Posterior vena cava (tissue), 2 donors: Measurements from ENCODE around the gene LAMTOR3. TPM values are rescaled to one million over a fixed set of nuclear protein-coding genes. Genes with fewer than 3 reads are reported as not detected.

Experiments
- DNase-seq: peaks from one replicate; pipeline ENCODE4 v3.0.0-alpha.2; 2020; ENCODE audit warnings: low spot score
- intact Hi-C, 2 donors: fragments of 100-400 bp; cut with DNase I; formaldehyde crosslinking; loops; one replicate each; pipeline versions ENCODE4 v1.14.1 to v1.14.2; 2022 to 2023
- total RNA-seq, 2 donors: library from RNA; stranded (reverse); fragmentation: NEBNext Ultra II Directional; extraction: Animal tissue kit (Norgen Biotek cat#: 25700); gene quantifications; one replicate each; pipeline ENCODE4 v1.2.1, GENCODE V29; 2021
- donor health status: DM: yes; HTN: yes; CAD: no.
- donor health status: DM: yes; HTN: yes; CAD: no.

Gene LAMTOR3
- total RNA-seq, 2 donors from 2014 or later: 26.1 to 30.6 TPM

DNA sequence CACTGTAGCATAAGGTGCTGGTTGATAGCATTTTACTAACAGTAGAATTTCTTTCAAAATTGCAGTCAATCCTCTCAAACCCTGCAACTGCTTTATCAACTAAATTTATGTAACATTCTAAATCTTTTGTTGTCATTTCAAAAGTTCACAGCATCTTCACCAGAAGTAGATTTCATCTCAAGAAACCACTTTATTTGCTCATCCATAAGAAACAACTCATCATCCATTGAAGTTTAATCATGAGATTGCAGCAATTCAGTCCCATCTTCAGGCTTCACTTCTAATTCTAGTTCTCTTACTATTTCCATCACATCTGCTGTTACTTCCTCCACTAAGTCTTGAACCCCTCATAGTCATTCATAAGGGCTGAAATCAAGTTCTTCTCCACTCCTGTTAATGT, 21.7 kb downstream of the LAMTOR3 start:
- intact Hi-C loops: no loop called here
- no peak for DNase-seq

DNA sequence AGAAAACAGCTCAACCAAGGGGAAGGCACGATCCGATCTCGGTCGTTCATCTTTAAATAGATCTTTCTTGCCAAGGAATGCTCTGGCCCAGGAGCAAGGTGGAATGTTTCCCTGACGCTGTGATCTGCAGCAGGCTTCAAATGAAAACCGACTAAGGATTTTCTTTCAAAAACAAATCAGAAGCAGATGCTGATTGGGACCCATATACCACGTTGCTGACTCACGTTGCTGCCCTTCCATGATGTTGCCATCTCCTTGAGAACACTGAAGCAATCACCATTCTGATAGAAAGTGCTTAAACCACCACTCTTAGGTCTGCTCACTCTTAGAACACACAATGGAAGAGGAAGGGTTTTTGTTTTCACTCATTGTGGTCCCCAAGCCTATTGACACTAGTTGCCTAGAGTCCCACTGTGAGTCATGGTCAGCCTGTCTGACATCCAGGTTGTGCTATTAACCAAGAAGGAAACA, 26.1 kb downstream of the LAMTOR3 start:
- DNase-seq: no peak
- intact Hi-C loops: no loop called here

DNA sequence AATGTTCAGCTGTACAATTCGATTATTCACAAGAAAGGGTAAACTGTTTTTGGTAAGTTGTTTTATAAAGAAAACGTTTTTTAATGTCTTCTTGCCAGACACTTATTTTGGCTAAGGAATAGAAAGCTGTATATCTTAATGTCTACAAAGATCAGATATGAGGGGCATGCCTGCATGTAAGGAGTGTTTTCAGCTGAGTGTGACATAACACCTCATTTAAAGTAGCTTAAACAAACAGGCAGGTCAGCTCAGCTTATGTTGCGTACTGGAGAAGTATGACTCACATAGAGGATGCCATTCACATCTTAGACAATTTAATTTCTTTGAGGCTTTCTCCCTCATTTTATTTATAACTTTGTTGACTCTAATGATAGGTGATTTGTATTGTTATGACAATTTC, 30.4 kb downstream of the LAMTOR3 start:
- intact Hi-C loops: no loop called here
- no peak for DNase-seq

DNA sequence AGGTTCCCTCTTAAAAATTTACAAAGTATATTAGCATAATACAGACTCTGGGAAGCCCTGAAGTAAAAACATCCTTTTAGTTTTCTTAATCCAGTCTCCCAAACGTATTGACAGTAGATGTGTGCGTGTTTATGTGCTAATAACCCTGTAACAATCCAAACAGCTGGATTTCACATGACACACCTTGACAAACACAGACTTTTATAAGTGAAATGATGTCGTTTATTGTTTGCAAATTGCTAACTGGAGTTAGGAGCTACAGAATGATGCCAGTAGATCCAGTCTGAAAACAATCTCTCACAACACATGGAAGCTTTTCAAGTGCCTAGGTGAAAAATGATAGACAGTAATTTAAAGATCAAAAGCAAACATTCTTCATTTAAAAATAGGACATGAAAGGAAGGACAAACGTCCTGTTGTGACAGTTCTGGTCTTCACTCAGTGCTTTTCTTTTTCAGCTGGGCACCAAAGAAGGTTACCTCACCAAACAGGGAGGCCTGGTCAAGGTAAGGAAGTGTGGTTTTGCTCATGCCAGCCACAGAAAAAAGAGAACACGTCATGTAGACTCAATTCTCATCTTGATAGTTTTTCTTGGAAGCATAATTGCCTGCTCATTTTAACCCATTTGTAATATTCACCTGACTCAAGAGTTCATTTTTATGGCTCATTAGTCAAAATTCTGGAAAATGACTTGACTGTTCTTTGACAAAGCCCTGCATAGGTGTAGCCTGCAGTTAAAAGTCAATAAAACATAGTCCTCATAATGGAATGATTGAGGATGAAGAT, 32.9 kb downstream of the LAMTOR3 start:
- intact Hi-C loops: no loop called here
- DNase-seq: no peak

DNA sequence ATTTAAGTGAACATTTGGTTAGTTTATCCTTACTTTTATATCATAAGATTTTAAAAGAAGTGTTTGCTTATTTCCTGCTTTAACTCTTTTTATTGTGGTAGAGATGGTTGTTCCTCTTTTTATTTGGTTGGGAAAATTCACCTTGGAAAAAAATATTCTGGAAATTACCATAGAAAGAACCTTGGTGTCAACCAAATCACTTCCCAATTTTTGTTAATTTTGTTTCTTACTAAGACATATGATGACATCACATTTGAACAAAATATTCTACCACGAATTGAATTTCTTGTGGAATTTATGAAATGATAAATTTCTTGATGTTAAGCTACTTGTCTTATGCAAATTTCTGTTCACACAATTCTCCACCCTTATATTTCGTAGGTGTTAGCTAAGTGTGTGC, 33.7 kb downstream of the LAMTOR3 start:
- intact Hi-C loops: no loop called here
- no peak for DNase-seq

DNA sequence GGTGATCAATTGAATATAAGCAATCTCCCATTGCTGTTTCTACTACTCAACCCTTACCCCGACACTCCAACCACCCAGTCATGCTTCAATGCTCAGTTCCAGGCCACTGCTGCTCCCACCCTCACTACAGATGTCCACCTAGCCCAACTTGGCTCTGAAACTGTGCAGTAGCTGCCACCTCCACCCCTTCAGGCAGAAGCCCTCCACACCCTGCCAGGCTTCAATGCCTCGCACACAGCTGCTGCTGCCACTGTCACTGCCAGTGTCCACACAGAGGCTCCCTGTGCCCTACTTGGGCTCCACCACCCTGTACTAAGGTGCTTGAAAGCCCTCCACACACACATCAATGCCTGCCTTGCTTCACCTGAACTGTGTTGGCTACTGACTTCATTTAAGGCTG, 34.6 kb downstream of the LAMTOR3 start:
- no peak for DNase-seq
- intact Hi-C loops: no loop called here

DNA sequence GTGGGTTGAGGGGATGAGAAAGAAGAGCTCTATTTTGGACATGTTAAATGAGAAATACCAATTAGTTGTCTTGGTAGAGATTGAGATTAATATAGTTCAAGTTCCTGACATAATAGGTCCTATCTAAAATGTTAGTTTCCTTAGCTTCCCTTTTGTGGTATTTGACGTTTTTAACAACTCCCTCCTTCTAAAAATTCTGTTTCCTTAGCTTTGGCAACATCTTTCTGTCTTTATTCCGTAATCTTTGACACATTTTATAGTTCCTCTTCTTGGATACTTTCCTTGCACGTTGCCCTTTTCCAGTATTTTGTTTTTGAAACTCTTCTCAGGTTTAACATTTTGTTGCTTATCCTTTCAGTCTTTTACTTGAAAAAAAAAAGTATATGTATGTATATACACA, 36.9 kb downstream of the LAMTOR3 start:
- DNase-seq: no peak

DNA sequence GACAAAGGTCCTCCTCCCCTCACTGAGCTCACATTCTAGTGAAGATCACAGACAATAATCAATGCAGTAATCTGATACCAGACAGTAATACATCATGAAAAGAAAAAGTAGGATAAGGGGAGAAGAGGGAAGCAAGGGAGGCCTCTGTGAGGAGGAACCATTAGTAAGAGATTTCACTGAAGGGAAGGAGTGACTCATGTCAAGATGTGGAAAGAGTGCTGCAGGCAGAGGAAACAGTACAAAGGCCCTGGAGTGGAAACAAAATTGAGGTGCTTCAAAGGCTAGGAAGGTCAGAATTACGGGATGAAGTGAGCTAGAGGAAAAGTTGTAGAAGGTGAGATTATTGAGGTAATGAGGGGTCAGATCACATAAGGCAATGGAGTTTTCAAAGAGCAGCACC, 38.1 kb downstream of the LAMTOR3 start:
- DNase-seq: no peak
- intact Hi-C loops: no loop called here

More for the DNA sequence above, 36.9 kb downstream of the LAMTOR3 start:
- intact Hi-C loops: no loop called here

DNA sequence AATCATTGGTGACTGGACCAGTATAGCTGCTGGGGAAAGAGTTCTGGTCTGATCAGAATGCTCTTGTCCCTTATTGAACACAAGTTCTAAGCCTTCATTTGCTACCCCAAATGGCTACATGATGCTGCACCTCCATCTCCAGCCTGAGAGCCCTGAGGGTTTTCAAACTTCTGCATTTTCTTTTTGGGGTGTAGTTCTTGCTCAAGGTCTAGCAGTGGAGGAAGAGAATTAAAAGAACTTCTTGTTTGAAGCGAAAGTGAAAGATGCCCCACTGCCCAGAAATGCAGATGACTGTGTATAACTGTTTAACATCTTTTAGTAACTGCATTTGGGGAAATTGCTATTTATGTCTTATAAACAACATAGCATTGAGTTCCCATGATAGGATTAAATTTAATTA, 38.5 kb downstream of the LAMTOR3 start:
- intact Hi-C loops: no loop called here
- DNase-seq: no peak

DNA sequence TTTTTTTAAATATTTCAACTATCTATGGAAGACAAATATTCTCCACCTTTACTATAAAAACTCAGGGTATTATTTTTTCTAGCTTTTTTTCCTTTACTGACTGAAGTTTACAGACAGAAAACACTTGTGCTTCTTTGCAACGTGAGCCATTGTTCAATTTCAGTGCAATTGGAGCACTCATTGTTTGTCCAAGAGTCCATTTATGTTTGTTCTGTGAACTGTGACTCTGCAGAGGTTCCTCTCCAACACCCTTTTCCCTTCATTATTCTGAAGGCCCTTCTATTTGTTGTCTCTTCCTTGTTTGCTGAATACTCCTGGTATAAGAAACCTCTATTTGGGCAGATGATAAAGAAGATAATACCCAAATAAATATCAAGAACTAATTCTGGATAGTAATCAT, 40.2 kb downstream of the LAMTOR3 start:
- DNase-seq: no peak
- intact Hi-C loops: no loop called here

DNA sequence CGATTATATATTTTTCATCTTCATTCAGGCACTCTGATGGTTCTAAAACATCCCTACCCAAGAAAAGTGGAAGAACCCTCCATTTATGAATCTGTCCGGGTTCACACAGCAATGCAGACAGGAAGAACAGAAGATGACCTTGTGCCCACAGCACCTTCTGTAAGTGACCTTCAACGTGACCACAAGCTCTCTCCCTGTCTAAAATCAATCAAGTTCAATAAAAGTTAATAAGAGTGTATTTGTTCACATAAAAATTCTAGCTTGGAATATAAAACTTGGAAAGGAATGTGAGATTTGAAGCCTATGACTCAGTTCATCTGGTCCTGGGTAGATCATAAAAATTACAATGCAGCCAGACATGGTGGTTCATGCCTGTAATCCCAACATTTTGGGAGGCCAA, 41.0 kb downstream of the LAMTOR3 start:
- DNase-seq: no peak
- intact Hi-C loops: no loop called here

DNA sequence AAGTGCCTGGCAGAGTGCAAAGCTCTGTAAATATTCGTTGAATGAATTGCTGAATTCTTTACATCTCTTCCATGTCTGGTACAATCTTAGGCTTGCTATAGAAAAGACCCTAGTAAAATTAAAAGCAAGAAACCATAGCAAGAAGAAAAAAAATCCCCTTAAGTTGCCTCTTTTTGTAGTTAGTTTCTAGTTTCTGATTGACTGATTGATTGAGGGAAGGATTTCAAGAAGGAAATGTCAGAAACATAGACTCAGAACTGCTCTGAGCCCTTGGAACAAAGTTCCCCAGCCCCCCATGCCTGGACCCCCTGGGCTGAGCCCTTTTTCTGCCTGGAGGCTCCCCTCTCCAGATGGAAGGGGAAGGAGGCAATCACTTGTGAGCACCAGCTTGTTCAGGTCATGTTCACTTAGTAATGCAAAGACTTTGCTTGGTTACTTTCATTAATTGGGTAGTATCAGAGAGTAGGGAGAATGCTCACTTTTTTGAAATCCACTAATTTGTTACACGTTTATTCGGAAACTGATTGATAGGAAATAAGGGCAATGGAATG, 42.0 kb downstream of the LAMTOR3 start:
- DNase-seq: no peak
- intact Hi-C loops: no loop called here

DNA sequence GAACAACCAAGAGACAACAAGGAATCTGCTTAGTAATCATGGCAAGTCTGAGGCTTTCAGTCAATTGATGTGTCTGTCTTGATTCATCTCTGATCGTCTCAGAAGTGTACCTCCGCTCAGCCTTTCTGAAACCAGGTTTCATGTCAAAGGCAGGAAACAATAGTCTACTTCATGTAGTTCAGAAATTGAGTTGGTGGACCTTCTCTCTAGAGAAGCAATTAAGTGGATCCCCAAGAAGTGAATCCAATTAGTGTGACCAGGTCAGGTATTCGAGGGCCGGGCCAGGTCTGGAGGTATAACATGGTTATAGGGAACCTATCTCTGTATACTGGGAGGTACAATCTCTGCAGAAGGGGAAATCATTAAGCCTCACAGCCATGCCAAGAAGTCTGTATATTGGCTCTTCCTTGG, 45.6 kb downstream of the LAMTOR3 start:
- intact Hi-C loops: loop anchor here in 1 of 2 donors (5.0 kb wide), 1 partner anchor 354 kb away; no protein-coding TSS in a partner anchor
- DNase-seq: no peak

DNA sequence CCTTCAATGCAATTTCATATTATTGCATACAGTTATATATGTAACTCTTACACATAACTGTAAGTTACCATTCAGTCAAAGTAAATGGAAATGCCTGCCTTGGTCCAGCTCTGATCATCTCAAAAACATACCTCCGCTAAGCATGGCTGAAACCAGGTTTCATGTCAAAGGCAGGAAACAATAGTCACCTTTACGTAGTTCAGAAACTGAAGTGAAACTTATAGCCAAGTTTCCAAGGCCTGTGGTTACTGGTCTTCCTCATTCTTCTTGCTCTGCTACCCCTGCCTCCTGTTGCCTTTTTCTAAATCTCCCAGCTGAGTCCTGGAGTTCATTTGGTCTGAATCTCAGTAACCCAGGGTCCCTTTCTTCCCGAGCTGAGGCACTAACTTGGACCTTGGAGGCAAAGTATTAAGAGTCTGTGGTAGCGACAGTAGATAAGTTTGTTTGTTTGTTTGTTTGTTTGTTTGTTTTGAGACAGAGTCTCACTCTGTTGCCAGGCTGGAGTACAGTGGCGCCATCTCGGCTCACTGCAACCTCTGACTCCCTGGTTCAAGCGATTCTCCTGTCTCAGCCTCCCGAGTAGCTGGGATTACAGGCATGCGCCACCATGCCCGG, 46.8 kb downstream of the LAMTOR3 start:
- DNase-seq: no peak
- intact Hi-C loops: loop anchor here in 1 of 2 donors (5.0 kb wide), 1 partner anchor 355 kb away; no protein-coding TSS in a partner anchor

DNA sequence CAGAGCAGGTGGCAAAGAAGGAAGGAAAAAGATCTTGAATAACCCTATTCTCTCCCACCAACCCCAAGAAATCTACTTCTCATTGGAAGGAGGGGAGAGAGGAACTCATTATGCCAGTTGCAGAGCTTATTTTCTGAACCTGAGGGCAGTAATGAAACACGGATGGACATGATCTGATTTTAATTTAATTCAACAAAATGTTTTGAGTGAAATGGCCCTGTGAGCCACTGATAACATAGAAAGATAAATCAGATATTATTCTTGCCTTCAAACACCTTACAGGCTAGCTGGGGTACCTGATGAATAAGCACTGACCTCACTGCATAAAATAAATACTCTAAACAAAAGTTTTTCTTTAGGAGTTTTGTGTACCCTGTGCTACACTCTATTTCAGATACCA, 47.3 kb downstream of the LAMTOR3 start:
- intact Hi-C loops: loop anchor here in 1 of 2 donors (5.0 kb wide), 1 partner anchor 355 kb away; no protein-coding TSS in a partner anchor
- DNase-seq: no peak

DNA sequence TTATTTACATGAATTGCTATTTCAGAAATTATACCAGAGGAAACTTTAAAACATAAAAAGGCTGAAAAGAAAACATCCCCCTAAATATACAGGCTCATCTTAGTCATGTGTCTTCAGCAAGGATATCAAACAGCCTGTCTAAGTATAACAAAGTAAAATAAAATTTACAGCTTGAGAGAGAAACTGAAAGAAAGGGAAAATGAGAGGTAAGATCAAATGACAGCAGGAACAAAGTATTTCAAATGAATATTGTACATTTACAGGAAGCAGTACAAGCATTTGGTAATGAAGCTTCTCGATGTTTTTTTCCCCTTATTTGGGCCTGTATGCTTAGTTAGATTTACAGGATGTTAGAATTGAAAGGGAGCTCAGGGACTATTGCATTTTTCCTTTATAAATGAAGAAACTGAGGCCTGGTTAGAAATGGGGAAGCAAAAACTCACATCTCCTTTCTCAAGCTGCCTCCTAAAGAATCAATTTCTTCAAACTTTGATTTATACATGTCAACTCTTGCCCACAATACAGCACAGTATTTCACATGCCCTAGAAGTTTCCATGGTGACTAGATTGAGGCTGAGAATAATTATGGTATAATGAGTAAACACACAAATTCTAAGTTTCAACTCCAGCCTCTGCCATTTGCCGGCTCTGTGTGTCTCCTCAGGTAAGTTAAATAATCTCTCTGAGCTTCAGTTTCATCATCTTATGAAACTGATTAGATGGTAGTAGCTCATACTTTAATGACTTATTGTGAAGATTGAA, 48.3 kb downstream of the LAMTOR3 start:
- intact Hi-C loops: loop anchor here in 1 of 2 donors (5.0 kb wide), 1 partner anchor 356 kb away; no protein-coding TSS in a partner anchor
- DNase-seq: no peak

DNA sequence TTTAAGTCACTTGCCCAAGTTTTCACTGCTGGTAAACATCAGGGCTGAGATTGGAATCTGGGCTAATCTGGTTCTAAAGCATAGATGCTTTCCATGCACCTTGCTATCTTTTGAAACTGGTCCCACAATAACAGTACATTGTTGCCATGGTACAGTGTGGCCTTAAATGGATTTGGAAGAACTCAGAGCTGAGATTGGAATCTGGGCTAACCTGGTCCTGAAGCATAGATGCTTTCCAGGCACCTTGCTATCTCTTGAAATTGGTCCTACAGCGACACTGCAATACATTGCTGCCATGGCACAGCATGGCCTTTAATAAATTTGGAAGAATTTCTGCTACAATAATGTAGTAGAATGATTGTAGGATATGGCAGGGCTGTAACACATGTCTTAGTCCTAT, 49.0 kb downstream of the LAMTOR3 start:
- intact Hi-C loops: loop anchor here in 1 of 2 donors (5.0 kb wide), 1 partner anchor 357 kb away; no protein-coding TSS in a partner anchor

DNA sequence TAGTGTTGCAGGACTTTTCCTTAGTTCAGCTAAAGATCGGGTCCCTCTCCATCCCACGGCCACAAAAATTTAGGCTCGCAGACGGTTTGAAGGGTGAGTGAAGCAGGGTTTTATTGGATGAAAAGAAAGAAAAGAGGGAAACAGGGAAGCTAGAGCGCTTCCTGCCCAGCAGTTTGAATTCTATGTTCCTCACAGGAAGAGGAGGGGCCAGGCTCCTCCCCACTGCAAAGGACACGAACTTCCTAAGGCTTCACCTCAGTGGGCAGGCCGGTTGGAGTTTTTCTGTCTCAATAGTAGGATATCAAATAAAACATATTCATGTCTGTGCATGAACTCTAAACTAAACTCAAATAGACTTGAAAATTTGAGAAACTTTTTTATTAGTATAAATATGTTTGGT, 50.2 kb downstream of the LAMTOR3 start:
- intact Hi-C loops: no loop called here

More for the DNA sequence above, 49.0 kb downstream of the LAMTOR3 start:
- DNase-seq: no peak

DNA sequence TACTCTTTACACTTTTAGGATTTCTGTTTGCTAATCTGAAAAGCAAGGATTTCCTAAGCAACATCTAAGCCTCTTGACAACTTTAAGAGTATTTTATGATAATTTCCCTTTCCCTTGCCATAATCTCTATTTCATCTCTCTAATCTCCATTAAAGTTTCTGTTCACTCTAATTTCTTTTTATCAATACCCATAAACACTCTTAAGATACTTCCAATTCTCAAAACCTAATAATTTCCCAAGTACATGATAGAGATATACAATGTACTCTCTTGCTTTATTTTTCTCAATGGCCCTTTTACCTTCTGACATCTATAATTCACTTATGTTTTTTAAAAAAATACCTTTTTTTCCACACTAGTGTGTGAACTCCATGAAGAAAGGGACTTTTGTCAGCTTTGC, 50.8 kb downstream of the LAMTOR3 start:
- intact Hi-C loops: no loop called here
- no peak for DNase-seq

More for the DNA sequence above, 50.2 kb downstream of the LAMTOR3 start:
- no peak for DNase-seq

DNA sequence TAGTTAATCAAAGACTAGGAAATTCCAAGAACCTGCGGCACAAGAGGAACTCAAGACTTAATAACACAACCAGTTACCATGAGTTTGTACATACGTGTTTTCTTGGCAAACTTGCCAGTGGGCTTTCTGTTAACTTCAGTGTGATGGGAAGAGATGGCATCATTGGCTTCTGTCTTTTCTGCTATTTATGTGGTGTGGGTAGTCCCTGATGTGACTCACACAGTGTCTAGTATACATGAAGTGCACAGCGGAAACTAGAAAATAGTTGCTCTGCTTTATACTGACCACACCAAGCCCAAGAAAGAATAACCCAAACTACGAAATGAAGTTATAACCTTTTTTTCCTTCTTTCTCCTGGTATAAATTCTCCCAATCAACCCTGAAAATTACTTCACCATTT, 53.1 kb downstream of the LAMTOR3 start:
- intact Hi-C loops: no loop called here
- no peak for DNase-seq
